ENCODE measurements around the gene CALD1.

Gene CALD1

DNA sequence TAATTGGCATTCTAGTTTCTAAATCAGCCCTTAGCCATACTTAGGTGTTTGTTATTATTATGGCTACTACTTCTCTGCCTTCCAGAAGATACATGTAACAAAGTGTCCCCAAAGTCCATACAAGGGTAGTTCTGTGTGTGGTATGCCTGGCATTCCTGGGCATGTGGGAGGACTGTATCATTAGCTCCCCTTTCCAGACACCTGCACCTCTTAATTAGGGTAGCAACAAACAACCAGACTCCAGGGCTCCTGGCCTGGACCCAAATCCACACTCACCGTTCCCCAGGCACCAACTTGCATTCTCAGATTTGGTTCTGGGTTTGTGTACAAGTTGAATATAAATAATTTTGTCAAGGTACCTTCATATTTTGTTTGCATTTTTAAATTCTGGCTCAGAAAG, 15.5 kb upstream of the CALD1 start:
- no peak for DNase-seq

DNA sequence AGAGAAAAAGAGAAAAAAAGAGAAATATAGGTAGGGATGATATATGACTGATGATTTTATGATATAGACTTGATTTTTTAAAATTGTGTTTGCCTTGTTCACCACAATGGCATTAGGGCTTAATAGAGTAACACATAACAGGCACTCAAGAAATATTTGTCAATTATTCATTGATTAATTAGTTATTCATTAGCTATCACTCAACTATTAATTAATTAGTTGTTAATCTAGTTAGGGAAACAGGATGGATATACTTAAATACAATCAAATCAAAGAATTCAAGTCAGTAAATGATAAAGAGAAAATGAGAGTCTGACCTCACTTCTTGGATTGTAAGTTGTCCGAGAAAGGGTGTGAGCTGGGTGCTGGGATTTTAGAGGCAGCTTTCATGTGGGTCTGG, 15.1 kb upstream of the CALD1 start:
- no peak for DNase-seq

DNA sequence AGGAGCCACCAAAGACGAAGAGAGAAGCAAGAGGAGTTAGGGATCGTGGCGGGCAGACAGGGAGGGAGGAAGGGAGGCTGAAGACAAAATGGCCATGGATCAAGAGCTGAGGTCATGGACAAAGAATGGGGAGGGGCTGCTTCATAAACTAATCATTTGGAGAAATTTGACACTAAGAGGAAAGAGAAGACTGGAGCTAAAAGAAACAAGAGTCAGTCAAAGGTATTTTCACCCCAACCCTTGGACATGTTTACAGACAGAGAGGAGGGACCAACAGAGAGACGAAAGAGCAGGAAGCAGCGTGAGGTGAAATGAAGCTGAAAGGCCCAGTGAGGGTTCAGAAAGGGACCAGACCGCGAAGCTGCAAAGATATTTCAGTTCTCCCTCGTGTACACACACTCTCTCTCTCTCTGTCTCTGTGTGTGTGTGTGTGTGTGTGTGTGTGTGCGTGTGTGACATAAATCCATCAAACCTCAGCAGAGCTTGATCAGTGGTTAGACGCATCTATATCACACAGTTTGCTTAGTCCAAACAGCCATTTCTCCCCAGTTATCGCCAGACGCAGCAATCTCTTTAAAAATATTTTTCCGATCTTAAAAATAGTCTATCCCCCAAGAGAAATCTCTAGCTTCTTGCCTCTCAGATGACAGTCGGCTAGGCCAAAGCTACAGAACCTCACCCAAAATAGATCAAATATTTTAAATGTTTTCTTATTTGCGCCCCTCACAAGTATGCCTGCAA, 12.5 kb upstream of the CALD1 start:
- no peak for DNase-seq

DNA sequence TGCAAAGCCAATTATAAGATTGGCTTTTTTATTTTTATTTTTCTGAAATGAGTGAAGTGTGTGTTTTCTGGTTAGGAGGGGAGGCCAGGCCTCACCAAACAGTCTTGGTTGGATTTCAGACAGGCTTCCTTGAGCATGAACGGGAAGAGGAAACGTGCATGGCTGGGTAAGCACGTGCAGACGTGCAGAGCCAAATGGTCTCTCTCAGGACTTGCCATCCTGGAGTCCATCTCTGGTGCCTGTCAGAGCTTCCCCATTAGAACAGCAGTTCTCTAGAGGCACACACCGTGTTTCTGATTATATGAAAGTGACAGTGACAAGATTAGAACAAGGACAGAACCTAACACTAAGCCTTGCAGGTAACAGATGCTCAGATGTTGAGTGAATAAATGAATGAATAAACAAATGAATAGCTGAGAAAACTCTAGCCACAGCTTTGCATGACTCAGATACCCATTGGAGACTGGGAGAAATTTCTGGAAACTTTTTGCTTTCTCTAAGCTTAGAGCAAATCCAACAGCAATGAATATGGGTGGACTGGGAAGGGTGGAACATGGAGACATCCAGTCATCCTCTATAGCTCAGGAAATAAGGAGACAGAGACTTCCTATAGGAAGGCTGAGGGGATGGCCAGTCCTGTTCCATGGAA, 11.8 kb upstream of the CALD1 start:
- DNase-seq, result no peak

DNA sequence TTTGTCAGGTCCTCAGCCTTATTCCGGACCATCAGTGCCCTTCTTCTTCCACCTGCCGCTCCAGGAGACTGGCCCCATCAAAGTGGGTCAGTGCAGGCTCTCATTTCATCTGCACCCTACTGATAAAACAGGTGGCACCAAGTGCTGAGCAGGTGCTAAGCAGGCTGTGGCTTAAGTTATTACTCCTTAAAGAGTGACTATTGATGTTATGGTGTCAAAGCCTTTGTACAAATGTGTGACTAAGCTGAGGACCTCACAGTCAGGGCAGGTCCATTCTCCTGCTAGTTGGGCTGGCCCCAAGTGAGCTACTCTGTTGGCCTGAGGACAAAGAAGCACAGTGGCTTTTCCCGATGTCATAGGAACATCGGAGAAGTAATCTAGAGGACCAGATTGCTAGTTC, 11.2 kb upstream of the CALD1 start:
- DNase-seq, result no peak

DNA sequence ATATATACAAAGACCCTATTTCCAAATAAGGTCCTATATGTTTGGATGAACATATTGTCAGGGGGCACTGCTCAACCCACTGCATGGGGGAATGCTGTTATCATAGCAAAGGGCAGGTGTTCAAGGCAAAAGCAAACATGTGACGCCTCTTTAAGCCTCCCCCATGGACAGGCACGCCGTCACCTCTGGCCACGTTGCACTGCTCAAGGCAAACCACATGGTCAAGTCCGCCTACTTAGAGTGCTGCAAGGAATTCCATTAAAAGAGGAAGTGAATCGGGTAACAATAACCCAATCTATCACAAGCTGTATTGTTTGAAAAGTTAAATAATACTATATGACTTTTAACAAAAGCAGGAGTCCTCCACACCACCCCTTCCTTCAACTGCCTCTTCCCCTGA, 8.8 kb upstream of the CALD1 start:
- no peak for DNase-seq

DNA sequence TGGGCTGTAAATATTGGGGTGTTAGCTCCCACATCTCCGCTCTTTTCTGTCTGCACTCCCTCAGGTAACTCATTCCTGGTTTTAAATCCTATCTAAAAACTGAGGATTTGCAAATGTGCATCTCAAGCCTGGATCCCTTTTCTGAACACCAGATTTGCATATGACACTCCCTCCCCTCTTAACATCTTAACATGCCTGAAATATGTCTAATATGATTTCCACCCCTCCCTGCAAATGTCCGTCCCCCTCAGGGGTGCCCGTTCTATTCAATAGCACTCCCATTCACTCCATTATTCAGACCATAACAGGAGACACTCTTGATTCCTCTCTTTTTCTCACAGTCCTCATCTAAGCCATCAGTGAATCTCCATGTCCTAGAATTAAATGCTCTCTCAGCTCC, 8.3 kb upstream of the CALD1 start:
- no peak for DNase-seq

DNA sequence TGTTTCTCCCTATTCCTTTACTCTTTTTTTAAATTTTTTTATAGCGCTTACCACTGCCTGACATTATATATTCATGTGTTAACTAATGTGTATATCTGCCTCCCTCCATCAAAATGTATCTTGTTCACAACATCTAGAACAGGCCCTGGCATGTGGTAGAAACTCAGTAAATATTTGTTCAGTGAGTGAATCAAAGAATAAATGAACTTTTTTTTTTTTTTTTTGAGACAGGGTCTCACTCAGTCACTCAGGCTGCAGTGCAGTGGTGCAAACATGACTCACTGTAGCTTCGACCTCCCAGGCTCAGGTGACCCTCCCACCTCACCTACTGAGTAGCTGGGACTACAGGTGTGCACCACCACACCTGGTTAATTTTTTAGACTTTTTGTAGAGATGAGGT, 7.5 kb upstream of the CALD1 start:
- DNase-seq, result no peak

DNA sequence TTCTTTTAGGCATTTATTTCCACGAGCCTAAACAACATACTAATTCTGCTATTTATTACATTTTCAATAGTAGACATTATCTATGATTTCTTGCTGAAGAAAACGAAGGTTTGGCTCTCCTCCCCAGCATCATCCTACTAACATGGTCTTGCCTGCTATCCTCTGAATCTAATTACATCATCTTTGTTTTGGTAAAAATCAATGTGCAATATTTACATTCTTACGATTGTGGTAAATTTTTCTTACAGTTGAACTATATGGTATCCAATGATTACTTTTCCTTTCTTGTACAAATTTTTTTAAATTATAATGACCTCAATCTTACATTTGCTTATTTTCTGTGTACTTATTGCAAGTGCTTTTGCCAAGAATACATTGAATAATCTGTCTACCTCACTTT, 7.0 kb upstream of the CALD1 start:
- DNase-seq, result no peak

DNA sequence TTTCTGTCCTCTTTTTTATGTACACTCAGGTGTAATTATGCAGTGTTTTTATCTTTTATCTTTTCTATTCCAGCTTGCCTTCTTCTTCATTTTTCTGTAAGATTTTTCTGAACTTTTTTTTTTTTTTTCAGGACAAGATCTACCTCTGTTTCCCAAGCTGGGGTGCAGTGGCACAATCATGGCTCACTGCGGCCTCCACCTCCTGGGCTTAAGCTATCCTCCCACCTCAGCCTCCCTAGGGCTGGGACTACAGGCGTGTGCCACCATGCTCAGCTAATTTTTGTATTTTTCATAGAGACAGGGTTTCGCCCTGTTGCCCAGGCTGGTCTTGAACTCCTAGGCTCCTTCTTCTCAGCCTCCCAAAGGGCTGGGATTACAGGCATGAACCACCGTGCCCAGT, 6.3 kb upstream of the CALD1 start:
- DNase-seq, result no peak

DNA sequence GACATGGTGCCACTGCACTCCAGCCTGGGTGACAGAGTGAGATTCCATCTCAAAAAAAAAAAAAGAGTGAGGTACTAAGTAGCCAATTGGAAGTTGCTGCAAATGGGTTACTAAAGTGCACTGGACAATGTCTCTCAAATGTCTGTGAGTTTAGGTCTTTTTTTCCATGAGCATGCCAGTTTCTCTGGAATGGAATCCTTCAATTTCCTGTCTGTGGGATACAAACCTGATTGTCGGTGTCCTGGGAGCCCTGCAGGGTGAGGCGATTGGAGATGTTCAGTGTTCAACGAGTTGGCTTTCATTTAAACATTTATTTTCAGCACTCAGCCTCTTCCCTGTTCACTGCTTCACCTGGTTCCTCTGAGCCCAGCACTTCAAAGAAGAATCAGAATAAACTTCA, 5.3 kb upstream of the CALD1 start:
- no peak for DNase-seq

DNA sequence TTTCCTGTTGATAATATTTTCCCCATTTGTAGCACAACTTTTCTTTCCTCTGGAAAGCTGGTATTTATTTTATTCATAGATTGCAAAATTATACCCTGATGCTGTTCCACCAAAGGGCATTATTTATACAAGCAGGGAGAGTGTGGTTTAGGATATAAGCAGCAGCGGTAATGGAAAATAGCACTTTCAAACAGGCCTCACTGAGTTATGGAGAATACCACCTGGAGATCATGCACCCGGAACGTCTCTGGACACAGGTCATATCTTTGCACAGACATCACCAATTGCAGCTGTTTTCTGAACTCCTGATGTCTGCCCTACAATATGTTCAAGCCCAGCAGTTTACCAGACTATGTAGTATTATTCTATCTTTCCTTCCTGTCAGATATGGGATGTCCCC, 2.0 kb upstream of the CALD1 start:
- DNase-seq, result no peak

DNA sequence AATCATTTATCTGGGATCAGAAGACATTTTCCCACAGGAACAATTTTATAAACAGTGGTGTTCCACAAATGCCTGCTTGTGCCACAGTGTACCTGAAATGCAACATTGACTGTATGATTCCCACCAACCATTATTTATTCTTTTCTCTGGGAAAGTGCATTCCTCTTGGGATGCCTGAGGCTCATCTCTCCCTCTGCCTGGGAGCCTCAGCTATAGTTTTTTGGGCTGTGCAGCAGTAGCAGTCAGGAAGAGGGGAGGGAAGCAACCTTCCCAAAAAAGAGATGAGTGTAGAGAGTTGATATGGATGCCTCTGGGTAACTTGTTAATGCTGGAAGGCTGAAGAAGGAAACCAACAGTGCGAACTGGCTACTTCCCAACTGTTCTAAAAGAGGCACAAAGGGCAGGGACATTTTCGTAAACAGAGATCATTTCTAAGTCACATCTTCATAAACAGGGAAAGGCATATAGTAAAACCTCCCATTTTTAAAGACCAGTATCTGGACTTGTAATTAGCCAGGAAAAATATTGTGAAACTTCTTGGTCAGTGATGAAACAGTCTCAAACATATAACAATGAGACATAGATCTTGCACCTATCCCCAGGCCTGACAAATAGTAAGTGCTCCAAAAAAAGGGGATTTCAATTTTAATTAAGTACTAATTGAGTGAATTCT, 1.4 kb upstream of the CALD1 start:
- DNase-seq, result no peak

DNA sequence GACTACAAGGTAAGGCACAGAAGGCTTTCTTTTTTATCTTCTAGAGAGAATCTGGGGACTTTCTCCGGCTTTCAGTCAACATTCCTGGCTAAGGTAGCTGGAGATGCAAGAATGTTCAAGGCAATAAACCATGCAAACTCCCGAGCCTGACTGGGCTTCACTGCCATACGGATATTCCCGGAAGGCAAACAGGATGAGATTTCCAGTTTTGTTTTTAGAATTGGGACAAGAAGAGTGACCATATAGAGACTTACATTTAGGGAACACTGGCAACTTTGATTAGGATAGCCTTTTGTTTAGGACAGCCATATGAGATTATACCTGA, 269 bp downstream of the CALD1 start:
- no peak for DNase-seq

DNA sequence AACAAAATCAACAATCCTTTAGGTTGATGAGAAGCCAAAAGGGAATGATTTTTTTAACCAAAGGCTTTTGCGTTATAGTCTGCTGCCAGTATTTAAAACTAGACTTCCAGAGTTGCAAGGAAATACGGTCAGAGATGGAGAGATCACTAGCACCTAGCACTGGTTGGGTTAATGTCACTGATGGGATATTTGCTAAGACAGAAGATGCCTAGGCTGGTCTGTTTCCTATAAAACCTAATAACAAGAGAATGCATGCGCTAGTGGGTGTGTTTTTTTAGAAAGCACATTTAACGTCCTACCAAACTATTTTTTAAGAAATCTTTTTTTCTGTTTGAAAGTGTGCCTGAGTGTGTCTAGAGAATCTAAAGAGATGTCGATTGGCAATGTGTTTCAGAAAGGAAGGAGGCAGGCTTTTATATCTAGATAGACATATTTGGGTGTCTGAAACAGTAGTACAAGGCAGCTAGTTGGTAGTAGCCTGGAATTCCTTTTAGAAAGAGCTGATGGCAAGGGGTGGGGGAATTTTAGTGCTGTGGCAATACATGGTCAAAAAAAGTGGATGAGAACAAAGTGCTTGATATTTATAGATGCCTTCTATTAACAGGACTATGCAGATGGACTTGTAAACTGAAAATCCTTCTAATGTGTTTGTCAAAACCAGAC, 863 bp downstream of the CALD1 start:
- DNase-seq, result no peak

DNA sequence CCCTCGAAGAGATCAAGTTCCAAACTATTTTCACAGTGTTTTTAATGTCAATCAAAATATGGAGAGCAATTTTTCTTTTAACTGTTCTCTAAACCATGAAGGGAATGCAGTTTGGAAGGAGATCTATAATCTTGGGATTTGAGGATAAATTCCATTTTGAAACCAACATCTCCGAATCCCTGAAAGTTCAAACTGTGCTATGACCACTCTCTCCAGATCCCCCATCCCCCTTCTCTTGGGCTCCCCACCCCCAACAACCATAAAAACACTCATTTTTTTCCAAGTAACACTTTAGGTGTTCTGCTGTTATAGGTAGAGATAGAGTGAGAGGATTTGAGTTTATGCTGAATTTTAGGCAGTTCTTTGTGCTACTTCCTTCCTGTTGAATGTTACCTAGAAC, 1.7 kb downstream of the CALD1 start:
- no peak for DNase-seq

DNA sequence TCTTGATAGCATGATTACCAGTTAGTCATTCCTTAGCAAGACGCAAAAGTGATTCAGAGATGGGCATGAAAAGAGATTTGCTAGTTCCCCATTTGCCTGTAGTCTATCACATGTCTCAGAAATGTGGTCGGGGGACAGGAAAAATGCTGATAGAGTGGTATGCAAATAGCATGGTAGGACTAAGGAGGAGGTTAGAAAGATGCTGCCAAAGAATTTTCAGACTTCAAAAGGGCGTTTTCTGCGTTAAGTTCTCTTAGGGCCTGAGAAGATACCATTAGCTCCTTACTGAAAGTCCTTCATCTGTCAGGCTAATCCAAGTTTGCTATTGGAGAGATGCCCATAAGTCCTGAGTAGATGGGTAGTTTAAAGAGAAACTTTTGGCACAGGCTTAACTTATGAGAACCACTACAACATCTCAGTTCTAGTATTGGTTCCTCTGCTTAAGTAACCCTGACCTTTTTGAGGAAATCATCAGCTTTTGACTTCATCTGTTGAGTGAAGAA, 2.7 kb downstream of the CALD1 start:
- no peak for DNase-seq

DNA sequence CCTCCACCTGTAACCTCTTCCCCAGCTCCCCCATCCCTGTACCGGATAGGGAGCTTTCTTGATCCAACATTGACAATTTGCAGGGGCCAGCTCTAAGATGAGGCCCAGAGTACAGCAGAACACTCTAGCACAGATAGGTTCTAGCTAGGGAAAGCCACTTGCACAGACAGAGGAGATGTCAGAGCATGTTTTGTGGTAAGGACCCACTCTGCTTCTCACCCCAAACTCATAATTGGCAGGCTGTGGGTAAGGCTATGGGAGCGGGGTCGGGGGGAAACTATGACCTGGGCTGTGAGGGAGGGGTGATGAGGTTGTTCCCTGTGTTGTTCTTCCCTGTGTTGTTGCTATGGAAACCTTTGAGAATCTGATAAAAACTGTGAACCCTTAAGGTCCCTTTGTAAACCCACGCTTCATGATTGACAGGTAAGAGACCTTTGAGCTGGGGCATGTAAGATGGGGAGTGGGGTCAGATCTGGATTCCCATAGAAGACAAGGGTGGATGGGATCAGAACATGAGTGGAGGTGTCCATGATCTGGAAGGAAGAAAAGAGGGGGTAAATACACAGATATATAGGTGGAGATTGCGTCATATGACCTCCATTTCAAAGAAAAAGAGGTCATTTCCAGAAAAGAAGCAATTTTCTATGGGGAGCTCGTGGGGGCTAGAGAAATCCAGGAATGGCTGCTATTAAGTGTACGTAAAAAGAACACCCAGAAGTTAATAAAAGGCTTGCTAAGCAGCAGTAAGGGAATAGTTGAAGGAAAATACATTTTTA, 4.0 kb downstream of the CALD1 start:
- DNase-seq, result no peak

DNA sequence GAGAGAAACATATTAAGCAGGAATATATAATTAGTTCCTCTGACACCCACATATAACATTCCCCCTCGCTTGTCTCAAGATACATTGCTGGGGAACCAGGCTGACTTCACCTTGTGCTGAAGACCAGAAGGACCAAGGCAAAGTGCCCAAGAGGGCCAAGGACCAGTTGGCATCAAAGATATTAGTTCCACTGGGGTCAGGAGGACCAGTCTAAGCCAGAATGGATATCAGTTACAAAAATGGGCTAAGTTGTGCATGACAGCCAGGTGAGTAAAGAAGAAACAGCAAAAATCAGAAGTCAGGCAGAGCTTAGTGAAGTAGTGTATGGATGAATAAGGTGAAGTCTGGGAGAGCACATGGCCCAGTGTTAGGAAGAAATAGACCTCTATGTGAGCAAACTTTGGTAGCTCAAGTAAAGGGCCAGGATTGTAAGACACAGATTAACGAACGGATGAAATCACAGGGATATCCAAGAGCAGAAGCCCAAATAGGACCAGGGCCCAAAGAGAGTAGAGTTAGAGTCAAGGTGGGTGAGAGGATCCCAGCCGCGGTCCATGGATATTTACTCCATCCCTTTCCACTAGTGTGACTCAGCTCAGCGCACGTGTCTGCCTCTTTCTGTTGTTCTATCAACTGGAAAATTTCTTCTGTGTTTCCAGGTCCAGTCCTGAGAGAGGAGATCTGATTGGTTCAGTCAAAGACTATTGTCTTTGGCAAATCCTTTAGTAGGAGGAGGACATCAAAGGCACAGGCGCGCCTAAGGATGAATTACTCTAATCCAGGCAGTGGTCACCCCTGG, 5.0 kb downstream of the CALD1 start:
- no peak for DNase-seq

DNA sequence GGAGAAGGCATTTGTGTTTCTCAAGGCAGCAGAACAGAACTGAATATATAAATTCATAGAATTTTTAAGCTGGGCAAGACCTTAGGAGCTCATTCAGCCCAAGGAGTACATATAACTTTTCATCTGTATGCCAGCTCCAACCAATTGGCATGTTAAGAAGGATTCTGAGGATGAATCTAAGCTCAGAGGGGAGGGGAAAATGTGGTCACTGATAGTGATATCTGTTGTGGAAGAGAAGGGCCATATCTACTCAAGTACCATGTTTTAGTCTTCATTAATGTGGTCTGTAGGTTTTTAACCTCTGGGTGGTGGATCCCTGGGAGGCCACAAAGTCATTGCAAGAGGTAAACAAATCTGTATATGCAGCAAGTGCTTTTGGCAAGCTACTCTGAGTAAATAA, 6.4 kb downstream of the CALD1 start:
- DNase-seq, result no peak

DNA sequence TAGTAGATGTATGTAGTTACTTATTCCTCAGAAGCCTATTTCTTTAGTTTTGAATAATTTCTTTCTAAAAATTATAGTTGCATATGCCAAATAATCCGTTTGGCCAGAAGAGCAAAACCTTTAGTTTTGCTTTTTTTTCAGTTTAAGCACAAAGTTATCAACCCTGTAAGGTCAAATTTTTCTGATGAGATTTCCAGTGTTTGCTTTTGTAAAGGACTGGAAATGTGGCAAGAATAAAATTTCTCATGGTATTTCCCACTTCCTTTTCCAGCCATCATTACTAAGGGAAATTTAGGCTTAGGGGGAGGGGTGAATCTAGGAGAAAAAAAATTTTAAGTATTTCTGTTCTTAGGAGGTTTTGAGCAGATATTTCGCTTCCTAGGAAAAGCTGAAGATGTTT, 7.6 kb downstream of the CALD1 start:
- DNase-seq, result no peak
